Urothelium cell line (cell line): ENCODE data around the gene ATP1A1.

ENCODE experiments used
- DNase-seq: peaks from one replicate; pipeline ENCODE4 v3.0.0; 2011; ENCODE audit warnings: low spot score, mixed read lengths
- FAIRE-seq: peaks from 2 replicates; lab custom pipeline; 2011; peaks lifted over from hg19 to GRCh38; lab: Jason Lieb, UNC

Gene ATP1A1

GRCh38 chr1:116343019-116343418 lies 30.0 kb upstream of the ATP1A1 start:
- DNase-seq (no peak), FAIRE-seq (no peak)

GRCh38 chr1:116345011-116345410 lies 28.0 kb upstream of the ATP1A1 start:
- DNase-seq (no peak), FAIRE-seq (no peak)

- DNase-seq (no peak), FAIRE-seq (no peak)
Observed at GRCh38 chr1:116345843-116346242, 27.2 kb upstream of the ATP1A1 start.

- FAIRE-seq (no peak), DNase-seq (no peak)
Observed at GRCh38 chr1:116346943-116347673, 25.9 kb upstream of the ATP1A1 start.

GRCh38 chr1:116347696-116348095 lies 25.3 kb upstream of the ATP1A1 start:
- FAIRE-seq (no peak), DNase-seq (no peak)

GRCh38 chr1:116350097-116350645 lies 22.9 kb upstream of the ATP1A1 start:
- FAIRE-seq (no peak), DNase-seq (no peak)

- DNase-seq (no peak), FAIRE-seq (no peak)
Observed at GRCh38 chr1:116351914-116352313, 21.1 kb upstream of the ATP1A1 start.

GRCh38 chr1:116352349-116352813 lies 20.7 kb upstream of the ATP1A1 start:
- no peak for DNase-seq
- no peak for FAIRE-seq

GRCh38 chr1:116353155-116353554 lies 19.9 kb upstream of the ATP1A1 start:
- no peak for DNase-seq
- no peak for FAIRE-seq

- DNase-seq (no peak), FAIRE-seq (no peak)
Observed at GRCh38 chr1:116356067-116356466, 17.0 kb upstream of the ATP1A1 start.

GRCh38 chr1:116356673-116357072 lies 16.4 kb upstream of the ATP1A1 start:
- no peak for DNase-seq
- FAIRE-seq, result no peak

GRCh38 chr1:116357487-116357886 lies 15.6 kb upstream of the ATP1A1 start:
- no peak for FAIRE-seq

GRCh38 chr1:116359060-116359830 lies 13.8 kb upstream of the ATP1A1 start:
- FAIRE-seq (no peak), DNase-seq (no peak)

More at GRCh38 chr1:116357487-116357886, 15.6 kb upstream of the ATP1A1 start:
- no peak for DNase-seq

GRCh38 chr1:116359871-116360270 lies 13.2 kb upstream of the ATP1A1 start:
- DNase-seq, result no peak
- FAIRE-seq, result no peak

- DNase-seq (no peak), FAIRE-seq (no peak)
Observed at GRCh38 chr1:116360429-116361173, 12.4 kb upstream of the ATP1A1 start.

GRCh38 chr1:116361648-116362047 lies 11.4 kb upstream of the ATP1A1 start:
- DNase-seq (no peak), FAIRE-seq (no peak)

- FAIRE-seq, result no peak
Observed at GRCh38 chr1:116362050-116362449, 11.0 kb upstream of the ATP1A1 start.

GRCh38 chr1:116365353-116365780 lies 7.7 kb upstream of the ATP1A1 start:
- DNase-seq, result no peak
- FAIRE-seq, result no peak

More at GRCh38 chr1:116362050-116362449, 11.0 kb upstream of the ATP1A1 start:
- no peak for DNase-seq

GRCh38 chr1:116365857-116366256 lies 7.2 kb upstream of the ATP1A1 start:
- FAIRE-seq (no peak), DNase-seq (no peak)

- DNase-seq, result no peak
- FAIRE-seq, result no peak
Observed at GRCh38 chr1:116367256-116367945, 5.6 kb upstream of the ATP1A1 start.
